Keratinocyte (primary cell): ENCODE measurements around the gene LBP. TPM values are rescaled to one million over a fixed set of nuclear protein-coding genes. Genes with fewer than 3 reads are reported as not detected.

Experiments
- DNase-seq: peaks from one replicate; pipeline ENCODE4 v3.0.0-alpha.2; 2011; ENCODE audit warnings: low read depth, missing footprints, low spot score
- FAIRE-seq: peaks from 2 replicates; lab custom pipeline; 2011; peaks lifted over from hg19 to GRCh38; lab: Jason Lieb, UNC
- H2AFZ ChIP-seq: 2 replicates; pipeline ENCODE4 v1.6.0; 2012; ENCODE audit warnings: low read length, control low read depth, inconsistent platforms; ENCODE audit not compliant: control insufficient read depth
- H3K27ac ChIP-seq: 2 replicates; pipeline ENCODE4 v1.5.1; 2011; ENCODE audit warnings: low read length; ENCODE audit not compliant: control insufficient read depth, insufficient read depth
- H3K27me3 ChIP-seq: 3 replicates; pipeline ENCODE4 v1.6.0; 2011; ENCODE audit warnings: low read length; ENCODE audit not compliant: control insufficient read depth, insufficient read depth; ENCODE audit errors: extremely low read depth
- H3K36me3 ChIP-seq, 2 experiments: 2 replicates in 1 of 2; 3 replicates in 1 of 2; pipeline ENCODE4 v1.5.1; 2011; ENCODE audit warnings: low read length in 2 of 2, mild to moderate bottlenecking in 1 of 2; ENCODE audit not compliant: control insufficient read depth in 2 of 2, insufficient read depth in 2 of 2; ENCODE audit errors: extremely low read depth in 1 of 2
- H3K4me1 ChIP-seq: 3 replicates; pipeline ENCODE4 v1.5.1; 2011; ENCODE audit warnings: low read length; ENCODE audit not compliant: control insufficient read depth, insufficient read depth; ENCODE audit errors: extremely low read depth
- H3K4me2 ChIP-seq: 3 replicates; pipeline ENCODE4 v1.6.0; 2011; ENCODE audit warnings: low read depth, low read length; ENCODE audit not compliant: control insufficient read depth, insufficient read depth; ENCODE audit errors: extremely low read depth
- H3K4me3 ChIP-seq, 3 experiments: fragments of 200-600 bp in 1 of 3; sonication (generic) in 1 of 3; 2 replicates in 2 of 3; 3 replicates in 1 of 3; pipeline ENCODE4 v1.5.1; 2011 to 2016; ENCODE audit warnings: low read length in 3 of 3, mild to moderate bottlenecking in 3 of 3, control low read depth in 2 of 3, inconsistent platforms in 1 of 3, low read depth in 1 of 3, mixed read lengths in 1 of 3, mixed run types in 1 of 3, moderate library complexity in 1 of 3; ENCODE audit not compliant: control insufficient read depth in 2 of 3, insufficient read depth in 2 of 3; ENCODE audit errors: extremely low read depth in 1 of 3
- H3K79me2 ChIP-seq: 2 replicates; pipeline ENCODE4 v1.6.0; 2012; ENCODE audit warnings: low read length; ENCODE audit not compliant: control insufficient read depth, insufficient read depth
- H3K9ac ChIP-seq: 3 replicates; pipeline ENCODE4 v1.6.0; 2011; ENCODE audit warnings: low read length; ENCODE audit not compliant: control insufficient read depth, insufficient read depth; ENCODE audit errors: extremely low read depth
- H3K9me1 ChIP-seq: 3 replicates; pipeline ENCODE4 v1.6.0; 2011; ENCODE audit warnings: low read length; ENCODE audit not compliant: control insufficient read depth, insufficient read depth; ENCODE audit errors: extremely low read depth
- H3K9me3 ChIP-seq: 2 replicates; pipeline ENCODE4 v1.5.1; 2012; ENCODE audit warnings: low read depth, low read length; ENCODE audit not compliant: control insufficient read depth
- H4K20me1 ChIP-seq: 3 replicates; pipeline ENCODE4 v1.6.0; 2011; ENCODE audit warnings: low read length; ENCODE audit not compliant: control insufficient read depth, insufficient read depth; ENCODE audit errors: extremely low read depth
- EZH2 ChIP-seq: IDR thresholded peaks from one replicate; pipeline ENCODE4 v1.6.1; 2012; ENCODE audit warnings: inconsistent platforms, mild to moderate bottlenecking, low read length, moderate library complexity
- dilution Hi-C: fragments of 300-500 bp; cut with MboI; formaldehyde crosslinking; loops from one replicate; pipeline ENCODE4 v1.7.0; 2020; ENCODE audit warnings: low sequenced_read_pairs; ENCODE audit not compliant: extremely low pct_ligation_motif_present
- polyA plus RNA-seq, 5 experiments: library from polyadenylated mRNA; depleted of rRNA in 3 of 5; stranded (reverse) in 3 of 5; stranded (forward) in 1 of 5; unstranded in 1 of 5; fragments of >200 nt; gene quantifications; 1 replicate in 1 of 5; 2 replicates in 3 of 5; 3 replicates in 1 of 5; pipeline versions ENCODE4 v1.2.1 to v1.2.3, GENCODE V29; 2011 to 2012; ENCODE audit warnings: missing spikeins in 2 of 5, low read depth in 1 of 5, low replicate concordance in 1 of 5
- TF ChIP-seq, protein P1 (sequence below), 3 experiments: IDR thresholded peaks in 1 of 3; conservative IDR thresholded peaks in 1 of 3; optimal IDR thresholded peaks in 1 of 3; 2 replicates in 2 of 3; 3 replicates in 1 of 3; pipeline versions ENCODE3 to v1.5.1; 2011; ENCODE audit warnings: low read length in 3 of 3, mild to moderate bottlenecking in 3 of 3, moderate library complexity in 2 of 3, control low read depth in 1 of 3, inconsistent platforms in 1 of 3; ENCODE audit not compliant: insufficient read depth in 2 of 3; ENCODE audit errors: extremely low read depth in 1 of 3

The LBP gene
- polyA plus RNA-seq, 1 donor (not counting 4 experiments of a cell fraction or from before 2014, with no cell fraction given): not detected

DNA sequence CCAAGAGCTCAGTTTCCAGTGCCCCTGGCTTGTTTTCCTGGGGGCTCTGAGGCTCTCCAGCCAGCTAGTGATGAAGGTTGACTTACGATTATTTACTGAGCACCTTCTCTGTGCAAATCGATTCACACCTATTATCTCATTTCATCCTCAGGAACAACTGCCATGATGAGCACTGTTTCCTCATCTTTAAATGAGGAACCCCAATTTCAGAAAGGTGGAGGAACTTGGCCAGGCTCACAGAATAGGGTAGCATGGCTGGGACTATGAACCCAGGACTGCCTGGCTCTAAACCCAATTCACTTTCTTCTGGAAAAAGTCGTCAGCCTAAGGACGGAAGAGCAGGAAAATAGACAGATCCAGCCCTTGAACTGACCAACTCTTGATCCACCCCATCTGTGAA lies 45.8 kb upstream of the LBP start:
- no peaks in the 10 kb centered on the region for H3K9me1 ChIP-seq
- TF ChIP-seq, protein P1, sequence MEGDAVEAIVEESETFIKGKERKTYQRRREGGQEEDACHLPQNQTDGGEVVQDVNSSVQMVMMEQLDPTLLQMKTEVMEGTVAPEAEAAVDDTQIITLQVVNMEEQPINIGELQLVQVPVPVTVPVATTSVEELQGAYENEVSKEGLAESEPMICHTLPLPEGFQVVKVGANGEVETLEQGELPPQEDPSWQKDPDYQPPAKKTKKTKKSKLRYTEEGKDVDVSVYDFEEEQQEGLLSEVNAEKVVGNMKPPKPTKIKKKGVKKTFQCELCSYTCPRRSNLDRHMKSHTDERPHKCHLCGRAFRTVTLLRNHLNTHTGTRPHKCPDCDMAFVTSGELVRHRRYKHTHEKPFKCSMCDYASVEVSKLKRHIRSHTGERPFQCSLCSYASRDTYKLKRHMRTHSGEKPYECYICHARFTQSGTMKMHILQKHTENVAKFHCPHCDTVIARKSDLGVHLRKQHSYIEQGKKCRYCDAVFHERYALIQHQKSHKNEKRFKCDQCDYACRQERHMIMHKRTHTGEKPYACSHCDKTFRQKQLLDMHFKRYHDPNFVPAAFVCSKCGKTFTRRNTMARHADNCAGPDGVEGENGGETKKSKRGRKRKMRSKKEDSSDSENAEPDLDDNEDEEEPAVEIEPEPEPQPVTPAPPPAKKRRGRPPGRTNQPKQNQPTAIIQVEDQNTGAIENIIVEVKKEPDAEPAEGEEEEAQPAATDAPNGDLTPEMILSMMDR (optimal IDR thresholded peaks at IDR 0.05 in 1 of 3, IDR thresholded peaks at IDR 0.05 in 1 of 3, conservative IDR thresholded peaks at IDR 0.05 in 1 of 3; ENCODE audit: extremely low read depth in 1 of 3, insufficient read depth in 2 of 3, low read length in 3 of 3): no peak
- no peak for TF ChIP-seq EZH2
- no peak overlapping the region for H3K9ac ChIP-seq
- dilution Hi-C loops: no loop called here
- no peaks in the 10 kb centered on the region for H3K36me3 ChIP-seq
- no peaks in the 10 kb centered on the region for H3K79me2 ChIP-seq
- no peak overlapping the region for H3K4me2 ChIP-seq
- H3K4me3 ChIP-seq: no peak overlapping the region
- DNase-seq (no peak), FAIRE-seq (no peak)
- H3K4me1 ChIP-seq: peaks cover 11% of the 10 kb centered on the region
- no peak overlapping the region for H2AFZ ChIP-seq
- no peaks in the 10 kb centered on the region for H3K9me3 ChIP-seq
- peaks cover 15% of the 10 kb centered on the region for H3K27me3 ChIP-seq
- H4K20me1 ChIP-seq: no peaks in the 10 kb centered on the region
- no peak overlapping the region for H3K27ac ChIP-seq

DNA sequence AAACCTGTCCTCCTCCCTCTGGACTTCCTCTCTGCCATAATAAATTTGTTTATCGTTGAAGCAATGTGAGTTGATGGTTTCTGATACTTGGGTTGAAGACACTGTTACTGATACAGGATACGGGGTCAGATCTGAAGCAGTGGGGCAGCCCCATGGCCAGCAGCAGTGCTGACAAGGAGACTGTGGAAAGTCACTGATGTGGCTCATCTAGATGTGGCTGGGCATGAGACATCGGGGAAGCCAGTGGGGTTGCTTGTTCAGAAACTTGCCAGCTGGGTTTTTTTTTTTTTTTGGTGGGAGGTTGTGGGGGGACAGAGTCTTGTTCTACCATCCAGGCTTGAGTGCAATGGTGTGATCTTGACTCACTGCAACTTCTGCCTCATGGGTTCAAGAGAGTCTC lies 45.0 kb upstream of the LBP start:
- H3K4me3 ChIP-seq: no peak overlapping the region
- no peak overlapping the region for H3K4me2 ChIP-seq
- no peak overlapping the region for H2AFZ ChIP-seq
- no peak for TF ChIP-seq EZH2
- TF ChIP-seq, protein P1 (optimal IDR thresholded peaks at IDR 0.05 in 1 of 3, IDR thresholded peaks at IDR 0.05 in 1 of 3, conservative IDR thresholded peaks at IDR 0.05 in 1 of 3; ENCODE audit: extremely low read depth in 1 of 3, insufficient read depth in 2 of 3, low read length in 3 of 3): no peak
- no peaks in the 10 kb centered on the region for H3K36me3 ChIP-seq
- no peak for DNase-seq
- peaks cover 11% of the 10 kb centered on the region for H3K4me1 ChIP-seq
- no peak overlapping the region for H3K27ac ChIP-seq
- H3K79me2 ChIP-seq: no peaks in the 10 kb centered on the region
- no peaks in the 10 kb centered on the region for H4K20me1 ChIP-seq
- no peaks in the 10 kb centered on the region for H3K9me1 ChIP-seq
- FAIRE-seq: no peak
- dilution Hi-C loops: no loop called here
- H3K9me3 ChIP-seq: no peaks in the 10 kb centered on the region
- H3K9ac ChIP-seq: no peak overlapping the region
- peaks cover 15% of the 10 kb centered on the region for H3K27me3 ChIP-seq
